HEK293 (cell line): ENCODE results near the gene FAM120C.
A peak's percentile ranks its signal among the peaks of the same experiment; 100 is the strongest.

Experiments used
- CTCF ChIA-PET: fragments of 350-600 bp; formaldehyde crosslinking; extraction: SDS; loops from one replicate; lab custom pipeline; 2021; ENCODE audit warnings: antibody characterized with exemption; lab: Yijun Ruan, JAX
- POLR2A ChIA-PET: fragments of 300-600 bp; formaldehyde crosslinking; extraction: SDS; loops from one replicate; lab custom pipeline; 2020; ENCODE audit warnings: antibody characterized with exemption, inconsistent platforms; lab: Yijun Ruan, JAX
- H3K27ac ChIP-seq: fragments of 200-500 bp; sonication (Bioruptor generic); 2 replicates; pipeline ENCODE4 v1.5.1; 2014; ENCODE audit warnings: low read depth, low read length, control low read depth, inconsistent platforms; ENCODE audit errors: extremely low read depth
- H3K36me3 ChIP-seq, 2 experiments: fragments of 200-500 bp in 1 of 2; sonication (Bioruptor generic) in 1 of 2; 1 replicate in 1 of 2; 2 replicates in 1 of 2; pipeline ENCODE4 v1.5.1; 2014 to 2017; ENCODE audit warnings: inconsistent platforms in 2 of 2, low read length in 2 of 2; ENCODE audit not compliant: control insufficient read depth in 2 of 2, insufficient read depth in 1 of 2
- H3K4me1 ChIP-seq: fragments of 200-500 bp; sonication (Bioruptor generic); 2 replicates; pipeline ENCODE4 v1.5.1; 2014; ENCODE audit warnings: mild to moderate bottlenecking, low read length, inconsistent platforms; ENCODE audit not compliant: control insufficient read depth, insufficient read depth
- H3K4me3 ChIP-seq: 2 replicates; pipeline ENCODE4 v1.5.1; 2011; ENCODE audit warnings: low read depth, mild to moderate bottlenecking, control low read depth, low read length, moderate library complexity
- H3K9me3 ChIP-seq: fragments of 200-500 bp; sonication (Bioruptor generic); 2 replicates; pipeline ENCODE4 v1.5.1; 2014; ENCODE audit warnings: low read depth, low read length, inconsistent platforms; ENCODE audit not compliant: control insufficient read depth, insufficient read depth
- ATF2 ChIP-seq: fragments of 450-650 bp; formaldehyde crosslinking; IDR thresholded peaks from 2 replicates; pipeline ENCODE4 v1.5.1; 2016; ENCODE audit warnings: missing biosample characterization, missing genetic modification characterization, low read depth
- EGR2 ChIP-seq: fragments of 450-650 bp; formaldehyde crosslinking; IDR thresholded peaks from 2 replicates; pipeline ENCODE4 v1.5.1; 2016; ENCODE audit warnings: low read depth, missing biosample characterization, missing genetic modification characterization
- FEZF1 ChIP-seq: fragments of 450-650 bp; formaldehyde crosslinking; IDR thresholded peaks from 2 replicates; pipeline ENCODE4 v1.5.1; 2016; ENCODE audit warnings: missing biosample characterization, missing genetic modification characterization
- KLF1 ChIP-seq: fragments of 450-650 bp; formaldehyde crosslinking; IDR thresholded peaks from 2 replicates; pipeline ENCODE4 v1.5.1; 2016; ENCODE audit warnings: missing biosample characterization, missing genetic modification characterization
- MZF1 ChIP-seq: fragments of 450-650 bp; formaldehyde crosslinking; IDR thresholded peaks from 2 replicates; pipeline ENCODE4 v1.5.1; 2017; ENCODE audit warnings: missing biosample characterization, missing genetic modification characterization, borderline replicate concordance
- PATZ1 ChIP-seq: fragments of 450-650 bp; formaldehyde crosslinking; IDR thresholded peaks from 2 replicates; pipeline ENCODE4 v1.5.1; 2016; ENCODE audit warnings: missing biosample characterization, missing genetic modification characterization
- REST ChIP-seq: fragments of 450-650 bp; formaldehyde crosslinking; IDR thresholded peaks from 2 replicates; pipeline ENCODE4 v1.5.1; 2016; ENCODE audit warnings: missing biosample characterization, missing genetic modification characterization
- ZBTB10 ChIP-seq: fragments of 450-650 bp; formaldehyde crosslinking; IDR thresholded peaks from 2 replicates; pipeline ENCODE4 v1.5.1; 2016; ENCODE audit warnings: missing biosample characterization, missing genetic modification characterization
- ZBTB7A ChIP-seq: fragments of 450-650 bp; formaldehyde crosslinking; IDR thresholded peaks from 2 replicates; pipeline ENCODE4 v1.5.1; 2016; ENCODE audit warnings: low read depth, missing biosample characterization, missing genetic modification characterization
- ZBTB8A ChIP-seq: fragments of 450-650 bp; formaldehyde crosslinking; IDR thresholded peaks from 2 replicates; pipeline ENCODE4 v1.5.1; 2016; ENCODE audit warnings: missing biosample characterization, missing genetic modification characterization
- ZNF121 ChIP-seq: fragments of 450-650 bp; formaldehyde crosslinking; IDR thresholded peaks from 2 replicates; pipeline ENCODE4 v1.5.1; 2016; ENCODE audit warnings: missing biosample characterization, missing genetic modification characterization
- ZNF18 ChIP-seq: fragments of 450-650 bp; formaldehyde crosslinking; IDR thresholded peaks from 2 replicates; pipeline ENCODE4 v1.5.1; 2016; ENCODE audit warnings: missing biosample characterization, missing genetic modification characterization
- ZNF391 ChIP-seq: fragments of 450-650 bp; formaldehyde crosslinking; IDR thresholded peaks from 2 replicates; pipeline ENCODE4 v1.5.1; 2016; ENCODE audit warnings: low read depth, missing biosample characterization, missing genetic modification characterization, borderline replicate concordance
- ZNF398 ChIP-seq: fragments of 450-650 bp; formaldehyde crosslinking; IDR thresholded peaks from 2 replicates; pipeline ENCODE4 v1.5.1; 2017; ENCODE audit warnings: missing biosample characterization, missing genetic modification characterization
- ZNF404 ChIP-seq: fragments of 450-650 bp; formaldehyde crosslinking; IDR thresholded peaks from 2 replicates; pipeline ENCODE4 v1.5.1; 2017; ENCODE audit warnings: missing biosample characterization, missing genetic modification characterization
- ZNF426 ChIP-seq: fragments of 450-650 bp; formaldehyde crosslinking; IDR thresholded peaks from 2 replicates; pipeline ENCODE4 v1.5.1; 2017; ENCODE audit warnings: missing biosample characterization, missing genetic modification characterization, mild to moderate bottlenecking, inconsistent platforms, moderate library complexity
- ZNF449 ChIP-seq: fragments of 450-650 bp; formaldehyde crosslinking; IDR thresholded peaks from 2 replicates; pipeline ENCODE4 v1.5.1; 2017; ENCODE audit warnings: missing biosample characterization, mild to moderate bottlenecking, missing genetic modification characterization, moderate library complexity
- ZNF658 ChIP-seq: fragments of 450-650 bp; formaldehyde crosslinking; IDR thresholded peaks from 2 replicates; pipeline ENCODE4; 2016; ENCODE audit warnings: missing biosample characterization, missing genetic modification characterization
- ZNF670 ChIP-seq: fragments of 450-650 bp; formaldehyde crosslinking; IDR thresholded peaks from 2 replicates; pipeline ENCODE4 v1.5.1; 2016; ENCODE audit warnings: missing biosample characterization, missing genetic modification characterization, low read depth
- ZNF837 ChIP-seq: fragments of 450-650 bp; formaldehyde crosslinking; IDR thresholded peaks from 2 replicates; pipeline ENCODE4 v1.5.1; 2016; ENCODE audit warnings: missing biosample characterization, missing genetic modification characterization

The FAM120C gene

GRCh38 chrX:54213603-54214002, 30.5 kb upstream of the FAM120C start:
- Histone ChIP-seq H3K27ac (no peak overlapping the region), H3K4me1 (no peaks in the 10 kb centered on the region), H3K4me3 (no peak overlapping the region), H3K9me3 (no peaks in the 10 kb centered on the region), H3K36me3 (no peaks in the 10 kb centered on the region)
- TF ChIP-seq ZNF391 (tag by site-specific recombination), result no peak
- TF ChIP-seq ZNF121 (tag by site-specific recombination), result no peak
- TF ChIP-seq ZNF658 (tag by site-specific recombination), result no peak
- no peak for TF ChIP-seq REST (tag by site-specific recombination)
- TF ChIP-seq ATF2 (tag by site-specific recombination), result peak; percentile 78
- ChIA-PET CTCF (interaction anchor here (0.7 kb wide), 1 partner anchor 228 kb away, joined by 3 read pairs; no protein-coding TSS in a partner anchor), POLR2A (no interaction called here)

- ChIA-PET POLR2A (no interaction called here), CTCF (no interaction called here)
- Histone ChIP-seq H3K4me1 (no peaks in the 10 kb centered on the region), H3K27ac (no peak overlapping the region), H3K36me3 (no peaks in the 10 kb centered on the region), H3K9me3 (no peaks in the 10 kb centered on the region), H3K4me3 (no peak overlapping the region)
- TF ChIP-seq ZNF670 (tag by site-specific recombination), result no peak
- TF ChIP-seq ZBTB8A (tag by site-specific recombination), result no peak
- TF ChIP-seq ZNF837 (tag by site-specific recombination), result no peak
- no peak for TF ChIP-seq EGR2
- no peak for TF ChIP-seq ZNF449 (tag by site-specific recombination)
- TF ChIP-seq ZBTB7A (tag by site-specific recombination), result no peak
- TF ChIP-seq ZNF398 (tag by site-specific recombination), result no peak
- TF ChIP-seq KLF1 (tag by site-specific recombination), result no peak
- no peak for TF ChIP-seq MZF1 (tag by site-specific recombination)
- TF ChIP-seq ZNF18, result no peak
- no peak for TF ChIP-seq ZNF404
- no peak for TF ChIP-seq FEZF1 (tag by site-specific recombination)
- TF ChIP-seq ZBTB10 (tag by site-specific recombination), result no peak
- TF ChIP-seq ZNF426 (tag by site-specific recombination), result no peak
- TF ChIP-seq PATZ1, result no peak
Observed at GRCh38 chrX:54208531-54208930, 25.5 kb upstream of the FAM120C start.
